Measurements from ENCODE around the gene HIC1. TPM values are rescaled to one million over a fixed set of nuclear protein-coding genes. Genes with fewer than 3 reads are reported as not detected.
A peak's percentile ranks its signal among the peaks of the same experiment; 100 is the strongest.

HIC1 gene
- total RNA-seq, 5 donors from 2014 or later (not counting 1 experiment from before 2014, with no cell fraction given), result 3.2 to 12.3 (median 8.4) TPM

- H3K4me3 Mint-ChIP-seq, result no peak overlapping the region
- H3K27me3 Mint-ChIP-seq, result peaks cover 0 to 7% of the 10 kb centered on the region in 2 donors
- 100% methylated on average over 1 of the region's 10 CpGs for WGBS (ENCODE audit: insufficient coverage)
- H3K4me1 Mint-ChIP-seq, result peaks cover 8 to 30% (median 26%) of the 10 kb centered on the region in 3 donors
- Histone ChIP-seq H3K27me3 (replicated peaks in 1 of 2; ENCODE audit: control insufficient read depth in 2 of 2, extremely low read depth in 1 of 2, insufficient read depth in 2 of 2, low read length in 1 of 2) (peaks cover 0 to 23% of the 10 kb centered on the region in 2 experiments), H3K36me3 (ENCODE audit: control insufficient read depth in 2 of 2, extremely low read depth in 1 of 2, insufficient read depth in 1 of 2, low read length in 1 of 2) (peaks cover 20 to 56% of the 10 kb centered on the region in 2 donors), H3K27ac (ENCODE audit: low read length) (no peak overlapping the region), H3K9me3 (no peaks in the 10 kb centered on the region), H3K4me3 (ENCODE audit: control insufficient read depth in 1 of 2, extremely low read depth in 1 of 2, low read length in 1 of 2) (no peak overlapping the region), H3K4me1 (ENCODE audit: control insufficient read depth in 1 of 2, extremely low read depth in 1 of 2, insufficient read depth in 2 of 2, low read length in 2 of 2) (peaks cover 0 to 50% of the 10 kb centered on the region in 2 experiments)
- ChIA-PET POLR2A (no interaction called here), CTCF (no interaction called here)
- no peaks in the 10 kb centered on the region for H3K9me3 Mint-ChIP-seq
- no peak for ATAC-seq (replicated peaks in 1 of 4)
- H3K27ac Mint-ChIP-seq, result no peak overlapping the region
- H3K36me3 Mint-ChIP-seq, result peaks cover 77% of the 10 kb centered on the region
- no peak for DNase-seq
Measured at GRCh38 chr17:2065949-2066400, 11.1 kb downstream of the HIC1 start.

GRCh38 chr17:2067048-2067561 is 12.2 kb downstream of the HIC1 start:
- H3K4me3 ChIP-seq (ENCODE audit: control insufficient read depth in 1 of 2, extremely low read depth in 1 of 2, low read length in 1 of 2), result no peak overlapping the region
- no peak for DNase-seq
- no peaks in the 10 kb centered on the region for H3K9me3 Mint-ChIP-seq
- no peak overlapping the region for H3K27ac ChIP-seq (ENCODE audit: low read length)
- H3K27ac Mint-ChIP-seq, result no peak overlapping the region
- H3K27me3 Mint-ChIP-seq, result peaks cover 0 to 4% of the 10 kb centered on the region in 2 donors
- ChIA-PET CTCF (interaction anchor here in 1 of 2 donors (1.2 kb wide), 1 partner anchor 8 kb away, joined by 3 read pairs; no protein-coding TSS in a partner anchor), POLR2A (no interaction called here)
- H3K36me3 Mint-ChIP-seq, result peaks cover 78% of the 10 kb centered on the region
- H3K36me3 ChIP-seq (ENCODE audit: control insufficient read depth in 2 of 2, extremely low read depth in 1 of 2, insufficient read depth in 1 of 2, low read length in 1 of 2), result peaks cover 26 to 58% of the 10 kb centered on the region in 2 donors
- WGBS (ENCODE audit: insufficient coverage), result 92% methylated on average over 12 of the region's 14 CpGs
- peaks cover 0 to 54% of the 10 kb centered on the region in 2 experiments for H3K4me1 ChIP-seq (ENCODE audit: control insufficient read depth in 1 of 2, extremely low read depth in 1 of 2, insufficient read depth in 2 of 2, low read length in 2 of 2)
- no peak overlapping the region for H3K4me3 Mint-ChIP-seq
- peaks cover 0 to 20% of the 10 kb centered on the region in 2 experiments for H3K27me3 ChIP-seq (replicated peaks in 1 of 2; ENCODE audit: control insufficient read depth in 2 of 2, extremely low read depth in 1 of 2, insufficient read depth in 2 of 2, low read length in 1 of 2)
- no peak for ATAC-seq (replicated peaks in 1 of 4)
- peaks cover 8 to 33% (median 31%) of the 10 kb centered on the region in 3 donors for H3K4me1 Mint-ChIP-seq
- no peaks in the 10 kb centered on the region for H3K9me3 ChIP-seq

GRCh38 chr17:2067608-2068024 is 12.7 kb downstream of the HIC1 start:
- Mint-ChIP-seq H3K27me3 (peaks cover 0 to 2% of the 10 kb centered on the region in 2 donors), H3K4me3 (no peak overlapping the region), H3K9me3 (no peaks in the 10 kb centered on the region), H3K27ac (peak overlapping the region in 1 of 2 donors; percentile 68), H3K4me1 (peaks cover 8 to 33% (median 31%) of the 10 kb centered on the region in 3 donors), H3K36me3 (peaks cover 78% of the 10 kb centered on the region)
- peaks cover 29 to 62% of the 10 kb centered on the region in 2 donors for H3K36me3 ChIP-seq (ENCODE audit: control insufficient read depth in 2 of 2, extremely low read depth in 1 of 2, insufficient read depth in 1 of 2, low read length in 1 of 2)
- peaks cover 0 to 20% of the 10 kb centered on the region in 2 experiments for H3K27me3 ChIP-seq (replicated peaks in 1 of 2; ENCODE audit: control insufficient read depth in 2 of 2, extremely low read depth in 1 of 2, insufficient read depth in 2 of 2, low read length in 1 of 2)
- H3K27ac ChIP-seq (ENCODE audit: low read length), result no peak overlapping the region
- ATAC-seq (replicated peaks in 1 of 4) (no peak), DNase-seq (no peak)
- ChIA-PET CTCF (interaction anchor here in 1 of 2 donors (1.2 kb wide), 1 partner anchor 9 kb away, joined by 3 read pairs; no protein-coding TSS in a partner anchor), POLR2A (no interaction called here)
- WGBS (ENCODE audit: insufficient coverage), result 50% methylated on average over 2 of the region's 5 CpGs
- no peaks in the 10 kb centered on the region for H3K9me3 ChIP-seq
- peaks cover 0 to 54% of the 10 kb centered on the region in 2 experiments for H3K4me1 ChIP-seq (ENCODE audit: control insufficient read depth in 1 of 2, extremely low read depth in 1 of 2, insufficient read depth in 2 of 2, low read length in 2 of 2)
- no peak overlapping the region for H3K4me3 ChIP-seq (ENCODE audit: control insufficient read depth in 1 of 2, extremely low read depth in 1 of 2, low read length in 1 of 2)

- Histone ChIP-seq H3K9me3 (no peaks in the 10 kb centered on the region), H3K36me3 (ENCODE audit: control insufficient read depth in 2 of 2, extremely low read depth in 1 of 2, insufficient read depth in 1 of 2, low read length in 1 of 2) (peaks cover 30 to 59% of the 10 kb centered on the region in 2 donors), H3K27ac (ENCODE audit: low read length) (no peak overlapping the region), H3K4me3 (ENCODE audit: control insufficient read depth in 1 of 2, extremely low read depth in 1 of 2, low read length in 1 of 2) (no peak overlapping the region), H3K27me3 (replicated peaks in 1 of 2; ENCODE audit: control insufficient read depth in 2 of 2, extremely low read depth in 1 of 2, insufficient read depth in 2 of 2, low read length in 1 of 2) (peaks cover 0 to 17% of the 10 kb centered on the region in 2 experiments), H3K4me1 (ENCODE audit: control insufficient read depth in 1 of 2, extremely low read depth in 1 of 2, insufficient read depth in 2 of 2, low read length in 2 of 2) (peaks cover 0 to 54% of the 10 kb centered on the region in 2 experiments)
- DNase-seq (no peak), ATAC-seq (replicated peaks in 1 of 4) (no peak)
- H3K36me3 Mint-ChIP-seq, result peaks cover 80% of the 10 kb centered on the region
- POLR2A ChIA-PET, result no interaction called here
- CTCF ChIA-PET, result no interaction called here
- H3K4me3 Mint-ChIP-seq, result no peak overlapping the region
- H3K4me1 Mint-ChIP-seq, result peaks cover 8 to 33% (median 31%) of the 10 kb centered on the region in 3 donors
- peaks cover 0 to 2% of the 10 kb centered on the region in 2 donors for H3K27me3 Mint-ChIP-seq
- H3K9me3 Mint-ChIP-seq, result no peaks in the 10 kb centered on the region
- H3K27ac Mint-ChIP-seq, result peak overlapping the region in 1 of 2 donors; percentile 68
- WGBS (ENCODE audit: insufficient coverage), result 79% methylated on average over 5 of the region's 6 CpGs
Measured at GRCh38 chr17:2068031-2068518, 13.2 kb downstream of the HIC1 start.

GRCh38 chr17:2068519-2069051 is 13.7 kb downstream of the HIC1 start:
- Histone ChIP-seq H3K27ac (ENCODE audit: low read length) (no peak overlapping the region), H3K27me3 (replicated peaks in 1 of 2; ENCODE audit: control insufficient read depth in 2 of 2, extremely low read depth in 1 of 2, insufficient read depth in 2 of 2, low read length in 1 of 2) (peaks cover 0 to 14% of the 10 kb centered on the region in 2 experiments), H3K4me3 (ENCODE audit: control insufficient read depth in 1 of 2, extremely low read depth in 1 of 2, low read length in 1 of 2) (no peak overlapping the region), H3K9me3 (no peaks in the 10 kb centered on the region), H3K36me3 (ENCODE audit: control insufficient read depth in 2 of 2, extremely low read depth in 1 of 2, insufficient read depth in 1 of 2, low read length in 1 of 2) (peaks cover 30 to 58% of the 10 kb centered on the region in 2 donors), H3K4me1 (ENCODE audit: control insufficient read depth in 1 of 2, extremely low read depth in 1 of 2, insufficient read depth in 2 of 2, low read length in 2 of 2) (peaks cover 0 to 54% of the 10 kb centered on the region in 2 experiments)
- Mint-ChIP-seq H3K4me1 (peaks cover 8 to 33% (median 31%) of the 10 kb centered on the region in 3 donors), H3K27me3 (peaks cover 0 to 2% of the 10 kb centered on the region in 2 donors), H3K27ac (peak overlapping the region in 1 of 2 donors; percentile 39), H3K9me3 (no peaks in the 10 kb centered on the region), H3K4me3 (no peak overlapping the region), H3K36me3 (peaks cover 75% of the 10 kb centered on the region)
- WGBS (ENCODE audit: insufficient coverage), result 64% methylated on average over 15 of the region's 15 CpGs
- DNase-seq, result no peak
- ChIA-PET CTCF (no interaction called here), POLR2A (no interaction called here)
- peak in 2 of 4 experiments; percentile 19 to 36 for ATAC-seq (replicated peaks in 1 of 4)

- Histone ChIP-seq H3K36me3 (ENCODE audit: control insufficient read depth in 2 of 2, extremely low read depth in 1 of 2, insufficient read depth in 1 of 2, low read length in 1 of 2) (peaks cover 28 to 41% of the 10 kb centered on the region in 2 donors), H3K9me3 (no peaks in the 10 kb centered on the region), H3K27ac (ENCODE audit: low read length) (peak overlapping the region; percentile 14), H3K4me3 (ENCODE audit: control insufficient read depth in 1 of 2, extremely low read depth in 1 of 2, low read length in 1 of 2) (no peak overlapping the region), H3K27me3 (replicated peaks in 1 of 2; ENCODE audit: control insufficient read depth in 2 of 2, extremely low read depth in 1 of 2, insufficient read depth in 2 of 2, low read length in 1 of 2) (no peaks in the 10 kb centered on the region), H3K4me1 (ENCODE audit: control insufficient read depth in 1 of 2, extremely low read depth in 1 of 2, insufficient read depth in 2 of 2, low read length in 2 of 2) (peaks cover 0 to 46% of the 10 kb centered on the region in 2 experiments)
- ChIA-PET POLR2A (no interaction called here), CTCF (no interaction called here)
- Mint-ChIP-seq H3K27ac (peak overlapping the region; percentile 44 to 52), H3K4me3 (no peak overlapping the region), H3K36me3 (peaks cover 59% of the 10 kb centered on the region), H3K27me3 (no peaks in the 10 kb centered on the region), H3K9me3 (no peaks in the 10 kb centered on the region), H3K4me1 (peaks cover 8 to 24% (median 23%) of the 10 kb centered on the region in 3 donors)
- 33% methylated on average over 12 of the region's 13 CpGs for WGBS (ENCODE audit: insufficient coverage)
- DNase-seq (peak in 2 of 35 experiments; percentile 30 to 35), ATAC-seq (replicated peaks in 1 of 4) (peak; percentile 40 to 74 (median 60))
Measured at GRCh38 chr17:2070241-2071023, 15.5 kb downstream of the HIC1 start.
